Testis (tissue), 2 donors: ENCODE measurements around the gene METTL25B.

Source experiments
- POLR2A ChIP-seq: fragments of 450-650 bp; IDR thresholded peaks from one replicate; pipeline ENCODE4 v1.6.1; 2017; ENCODE audit warnings: antibody characterized with exemption, mild to moderate bottlenecking, moderate library complexity
- TF ChIP-seq, protein P1 (sequence below), 3 experiments: fragments of 450-650 bp in 2 of 3; fragments of 200-600 bp in 1 of 3; sonication (generic) in 1 of 3; IDR thresholded peaks; one replicate each; pipeline ENCODE4 v1.5.1; 2016 to 2019; ENCODE audit warnings: antibody characterized with exemption in 3 of 3, mild to moderate bottlenecking in 2 of 3, moderate library complexity in 1 of 3

DNA sequence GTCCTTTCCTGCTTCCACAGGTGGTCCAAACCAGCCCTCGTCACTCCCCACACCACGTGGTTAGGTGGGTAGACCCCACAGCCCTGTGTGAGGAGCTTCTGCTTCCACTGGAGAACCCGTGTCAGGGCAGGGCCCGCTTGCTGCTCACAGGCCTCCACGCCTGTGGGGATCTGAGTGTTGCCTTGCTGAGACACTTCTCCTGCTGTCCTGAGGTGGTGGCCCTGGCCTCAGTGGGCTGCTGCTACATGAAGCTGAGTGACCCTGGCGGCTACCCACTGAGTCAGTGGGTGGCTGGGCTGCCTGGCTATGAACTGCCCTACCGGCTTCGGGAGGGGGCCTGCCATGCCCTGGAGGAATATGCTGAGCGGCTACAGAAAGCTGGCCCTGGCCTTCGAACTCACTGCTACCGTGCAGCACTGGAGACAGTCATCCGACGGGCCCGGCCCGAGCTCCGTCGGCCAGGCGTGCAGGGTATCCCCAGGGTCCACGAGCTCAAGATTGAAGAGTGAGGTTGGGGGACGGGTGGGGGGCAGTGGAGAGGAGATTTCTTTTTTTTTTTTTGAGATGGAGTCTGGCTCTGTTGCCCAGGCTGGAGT lies 5.8 kb downstream of the METTL25B start:
- no peak for TF ChIP-seq POLR2A
- TF ChIP-seq, protein P1, sequence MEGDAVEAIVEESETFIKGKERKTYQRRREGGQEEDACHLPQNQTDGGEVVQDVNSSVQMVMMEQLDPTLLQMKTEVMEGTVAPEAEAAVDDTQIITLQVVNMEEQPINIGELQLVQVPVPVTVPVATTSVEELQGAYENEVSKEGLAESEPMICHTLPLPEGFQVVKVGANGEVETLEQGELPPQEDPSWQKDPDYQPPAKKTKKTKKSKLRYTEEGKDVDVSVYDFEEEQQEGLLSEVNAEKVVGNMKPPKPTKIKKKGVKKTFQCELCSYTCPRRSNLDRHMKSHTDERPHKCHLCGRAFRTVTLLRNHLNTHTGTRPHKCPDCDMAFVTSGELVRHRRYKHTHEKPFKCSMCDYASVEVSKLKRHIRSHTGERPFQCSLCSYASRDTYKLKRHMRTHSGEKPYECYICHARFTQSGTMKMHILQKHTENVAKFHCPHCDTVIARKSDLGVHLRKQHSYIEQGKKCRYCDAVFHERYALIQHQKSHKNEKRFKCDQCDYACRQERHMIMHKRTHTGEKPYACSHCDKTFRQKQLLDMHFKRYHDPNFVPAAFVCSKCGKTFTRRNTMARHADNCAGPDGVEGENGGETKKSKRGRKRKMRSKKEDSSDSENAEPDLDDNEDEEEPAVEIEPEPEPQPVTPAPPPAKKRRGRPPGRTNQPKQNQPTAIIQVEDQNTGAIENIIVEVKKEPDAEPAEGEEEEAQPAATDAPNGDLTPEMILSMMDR (IDR thresholded peaks at IDR 0.05) = no peak
